HFFc6 (cell line): Measurements from ENCODE around the gene TIAM1. TPM values are rescaled to one million over a fixed set of nuclear protein-coding genes. Genes with fewer than 3 reads are reported as not detected.

Experiments used
- DNase-seq: peaks from one replicate; pipeline ENCODE4 v3.0.0-alpha.2; 2018
- H3K27ac Mint-ChIP-seq: 2 replicates; pipeline ENCODE4 v1.8.0; 2020; ENCODE audit warnings: mild to moderate bottlenecking, mixed read lengths
- H3K27me3 Mint-ChIP-seq: 2 replicates; pipeline ENCODE4 v1.8.0; 2021; ENCODE audit warnings: mild to moderate bottlenecking, moderate library complexity, mixed read lengths; ENCODE audit not compliant: insufficient read depth
- H3K36me3 Mint-ChIP-seq: 2 replicates; pipeline ENCODE4 v1.8.0; 2021; ENCODE audit warnings: low read depth, mixed read lengths
- H3K4me1 Mint-ChIP-seq: 2 replicates; pipeline ENCODE4 v1.8.0; 2020; ENCODE audit warnings: low read depth, mixed read lengths
- H3K4me3 Mint-ChIP-seq: 2 replicates; pipeline ENCODE4 v1.8.0; 2020; ENCODE audit warnings: mild to moderate bottlenecking, moderate library complexity, mixed read lengths
- H3K9me3 Mint-ChIP-seq: 2 replicates; pipeline ENCODE4 v1.8.0; 2020; ENCODE audit warnings: mild to moderate bottlenecking, mixed read lengths
- total RNA-seq, 6 experiments: library from RNA; stranded (reverse); fragmentation: NEBNext Ultra II Directional; extraction: Animal tissue kit (Norgen Biotek cat#: 25700); gene quantifications; 2 replicates in 1 of 6; 3 replicates in 5 of 6; pipeline ENCODE4 v1.2.3, GENCODE V29; 2021
- TF ChIP-seq, protein P1 (sequence below): fragments of 200-600 bp; sonication (generic); IDR thresholded peaks from 2 replicates; pipeline ENCODE4 v1.5.0; 2021; ENCODE audit warnings: antibody characterized with exemption, mild to moderate bottlenecking

The TIAM1 gene
- total RNA-seq, 6 experiments from 2014 or later = 0.02 to 0.43 (median 0.27) TPM; not detected in 1

DNA sequence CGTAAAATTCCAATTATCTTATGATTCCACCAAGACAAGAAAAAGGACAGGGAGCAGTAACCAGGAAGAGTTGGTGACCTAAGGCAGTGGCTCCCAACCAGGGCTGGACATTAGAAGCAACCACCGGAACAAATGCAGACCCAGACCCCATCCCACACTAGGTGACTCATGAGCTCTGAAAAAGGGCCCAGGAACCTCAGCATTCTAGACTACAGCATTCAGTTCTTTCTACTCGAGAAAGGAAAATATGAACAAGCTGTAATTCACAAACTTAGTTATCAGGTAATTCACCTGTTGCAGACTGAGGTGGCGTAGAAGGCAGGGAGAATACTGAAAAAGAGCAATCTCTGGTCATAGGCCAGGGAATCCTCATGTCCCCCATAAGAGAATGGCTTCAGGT is 167.3 kb downstream of the TIAM1 start:
- no peak overlapping the region for H3K27ac Mint-ChIP-seq
- no peak overlapping the region for H3K4me3 Mint-ChIP-seq
- no peak for DNase-seq
- no peaks in the 10 kb centered on the region for H3K4me1 Mint-ChIP-seq
- no peaks in the 10 kb centered on the region for H3K36me3 Mint-ChIP-seq
- peaks cover 11% of the 10 kb centered on the region; the same call in 1 of the 2 replicates for H3K9me3 Mint-ChIP-seq
- peaks cover under 1% of the 10 kb centered on the region; the same call in 1 of the 2 replicates for H3K27me3 Mint-ChIP-seq
- TF ChIP-seq, protein P1, sequence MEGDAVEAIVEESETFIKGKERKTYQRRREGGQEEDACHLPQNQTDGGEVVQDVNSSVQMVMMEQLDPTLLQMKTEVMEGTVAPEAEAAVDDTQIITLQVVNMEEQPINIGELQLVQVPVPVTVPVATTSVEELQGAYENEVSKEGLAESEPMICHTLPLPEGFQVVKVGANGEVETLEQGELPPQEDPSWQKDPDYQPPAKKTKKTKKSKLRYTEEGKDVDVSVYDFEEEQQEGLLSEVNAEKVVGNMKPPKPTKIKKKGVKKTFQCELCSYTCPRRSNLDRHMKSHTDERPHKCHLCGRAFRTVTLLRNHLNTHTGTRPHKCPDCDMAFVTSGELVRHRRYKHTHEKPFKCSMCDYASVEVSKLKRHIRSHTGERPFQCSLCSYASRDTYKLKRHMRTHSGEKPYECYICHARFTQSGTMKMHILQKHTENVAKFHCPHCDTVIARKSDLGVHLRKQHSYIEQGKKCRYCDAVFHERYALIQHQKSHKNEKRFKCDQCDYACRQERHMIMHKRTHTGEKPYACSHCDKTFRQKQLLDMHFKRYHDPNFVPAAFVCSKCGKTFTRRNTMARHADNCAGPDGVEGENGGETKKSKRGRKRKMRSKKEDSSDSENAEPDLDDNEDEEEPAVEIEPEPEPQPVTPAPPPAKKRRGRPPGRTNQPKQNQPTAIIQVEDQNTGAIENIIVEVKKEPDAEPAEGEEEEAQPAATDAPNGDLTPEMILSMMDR = no peak

DNA sequence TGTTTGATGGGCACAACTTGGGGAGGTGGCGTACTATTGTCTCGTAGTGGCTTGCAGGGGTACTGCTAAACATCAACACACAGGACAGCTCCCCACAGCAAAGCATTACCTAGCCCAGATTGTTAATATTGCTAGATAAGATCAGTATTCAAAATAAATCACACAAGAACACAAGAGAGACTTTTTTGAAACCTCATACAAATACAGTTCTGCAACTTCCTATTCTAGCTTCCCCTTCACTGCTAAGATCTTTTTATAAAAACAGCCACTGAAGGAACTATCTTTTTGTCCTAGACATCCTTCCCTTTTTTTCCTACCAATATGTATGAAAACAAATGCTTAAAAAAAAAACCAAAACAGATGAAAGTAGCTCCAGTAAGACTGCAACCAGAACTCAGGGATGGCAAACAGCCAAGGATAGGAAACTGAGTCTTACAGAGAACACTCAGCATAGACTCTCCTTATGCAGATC is 167.9 kb downstream of the TIAM1 start:
- no peak for DNase-seq
- TF ChIP-seq, protein P1 = no peak
- Mint-ChIP-seq H3K27me3 (no peaks in the 10 kb centered on the region; the same call in 1 of the 2 replicates), H3K9me3 (peaks cover 8% of the 10 kb centered on the region; the same call in 1 of the 2 replicates), H3K36me3 (no peaks in the 10 kb centered on the region), H3K27ac (no peak overlapping the region), H3K4me1 (no peaks in the 10 kb centered on the region), H3K4me3 (no peak overlapping the region)

DNA sequence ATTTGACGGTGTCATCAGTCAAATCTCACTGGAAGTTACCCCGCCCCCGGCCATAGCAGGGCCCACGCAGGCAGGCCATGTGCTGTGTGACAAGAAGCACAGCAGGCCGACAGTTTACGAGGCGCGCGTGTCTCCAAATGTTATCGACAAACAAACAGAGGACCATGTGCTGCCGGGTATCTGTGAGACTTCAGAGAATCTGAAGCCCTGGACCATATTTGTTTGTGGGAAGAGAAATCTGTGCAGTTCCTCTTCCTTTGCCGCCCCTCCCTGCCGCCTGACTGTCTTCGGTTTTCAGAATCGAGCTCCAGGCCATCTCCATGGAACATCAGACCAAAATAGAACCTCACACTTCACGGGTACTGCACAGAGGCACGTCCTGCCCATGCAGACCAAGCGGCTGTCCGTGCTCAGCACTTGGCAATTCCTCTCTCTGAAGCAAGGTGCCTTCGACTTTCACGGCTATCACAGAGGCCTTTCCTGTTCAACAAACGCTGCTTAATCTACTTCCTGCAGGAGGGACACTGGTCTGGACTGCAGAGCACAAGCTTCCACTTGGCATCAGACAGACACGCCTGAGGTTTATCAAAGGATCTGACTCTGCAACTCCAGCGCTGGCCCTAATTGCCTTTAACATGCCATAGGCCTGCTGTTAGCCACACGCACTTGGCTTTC is 170.0 kb downstream of the TIAM1 start:
- Mint-ChIP-seq H3K36me3 (no peaks in the 10 kb centered on the region), H3K27ac (no peak overlapping the region), H3K27me3 (no peaks in the 10 kb centered on the region; the same call in 1 of the 2 replicates), H3K4me1 (no peaks in the 10 kb centered on the region), H3K4me3 (peak overlapping the region; percentile 15; the same call in 1 of the 2 replicates), H3K9me3 (peaks cover 6% of the 10 kb centered on the region; the same call in 1 of the 2 replicates)
- TF ChIP-seq, protein P1 = no peak
- DNase-seq = no peak

DNA sequence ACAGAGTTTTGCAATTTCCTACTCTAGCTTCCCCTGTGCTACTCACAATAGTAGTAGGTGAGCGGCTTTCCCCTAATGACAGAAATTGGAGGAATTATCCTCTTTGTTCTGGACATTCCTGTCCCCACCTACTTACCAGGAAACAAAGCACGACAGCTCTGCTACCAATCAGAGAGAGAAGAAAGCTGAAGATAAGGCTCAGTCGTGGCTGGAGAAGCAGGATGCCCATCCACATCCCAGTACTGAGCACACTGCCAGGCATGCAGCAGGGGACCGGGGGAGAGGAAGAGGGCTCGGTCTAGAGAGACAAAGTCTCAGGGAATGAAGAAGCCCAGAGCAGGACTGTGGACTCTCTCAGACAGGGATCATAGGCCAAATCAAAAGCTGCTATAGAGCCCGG is 171.7 kb downstream of the TIAM1 start:
- Mint-ChIP-seq H3K27me3 (no peaks in the 10 kb centered on the region; the same call in 1 of the 2 replicates), H3K9me3 (peaks cover 12% of the 10 kb centered on the region; the same call in 1 of the 2 replicates), H3K36me3 (no peaks in the 10 kb centered on the region), H3K4me1 (no peaks in the 10 kb centered on the region), H3K4me3 (no peak overlapping the region), H3K27ac (no peak overlapping the region)
- TF ChIP-seq, protein P1 = no peak
- DNase-seq = no peak

DNA sequence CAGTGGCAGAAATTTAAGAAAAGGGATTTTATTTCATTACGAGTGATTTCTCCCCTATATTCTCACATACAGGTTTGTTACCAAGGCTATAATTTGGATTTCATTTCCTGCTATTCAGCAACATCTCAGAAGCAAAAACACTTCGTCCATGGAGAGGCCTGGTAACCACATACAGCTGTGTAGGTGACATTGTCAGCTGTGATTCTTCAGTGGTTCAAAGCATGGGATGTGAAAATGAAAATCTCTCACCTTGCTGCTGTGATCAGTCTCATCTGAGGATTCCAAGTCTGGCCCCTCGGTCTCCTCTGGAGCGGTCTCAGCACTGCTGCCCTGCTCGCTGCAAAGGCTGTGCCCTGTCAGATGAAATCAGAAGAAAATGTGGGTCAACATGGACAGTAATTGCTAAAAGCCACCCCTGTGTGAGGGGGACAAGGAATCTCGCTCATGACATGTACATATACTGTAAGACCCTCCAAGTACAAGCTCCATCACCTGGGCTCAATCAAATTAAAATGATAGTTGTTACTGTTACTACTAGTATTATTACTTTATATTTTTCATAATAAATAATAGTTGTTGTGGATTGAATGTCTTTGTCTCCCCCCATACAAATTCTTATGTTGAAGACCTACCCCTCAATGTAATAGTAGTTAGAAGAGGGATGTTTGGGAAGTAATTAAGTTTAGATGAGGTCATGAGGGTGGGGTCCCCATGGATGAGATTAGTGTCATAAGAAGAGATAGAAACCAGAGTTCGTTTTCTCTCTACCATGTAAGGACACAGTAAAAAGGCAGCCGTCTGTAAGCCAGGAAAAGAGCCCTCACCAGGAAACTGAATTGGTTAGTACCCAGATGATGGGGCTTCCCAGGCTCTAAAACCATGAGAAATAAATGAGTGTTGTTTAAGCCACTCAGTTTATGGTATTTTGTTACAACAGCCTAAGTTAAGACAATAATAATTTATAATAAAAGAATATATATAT is 179.1 kb downstream of the TIAM1 start:
- no peaks in the 10 kb centered on the region for H3K36me3 Mint-ChIP-seq
- TF ChIP-seq, protein P1 = no peak
- no peaks in the 10 kb centered on the region for H3K4me1 Mint-ChIP-seq
- DNase-seq = no peak
- H3K27ac Mint-ChIP-seq = no peak overlapping the region
- no peaks in the 10 kb centered on the region; the same call in 1 of the 2 replicates for H3K27me3 Mint-ChIP-seq
- peaks cover 5% of the 10 kb centered on the region; the same call in 1 of the 2 replicates for H3K9me3 Mint-ChIP-seq
- H3K4me3 Mint-ChIP-seq = no peak overlapping the region
